ENCODE data around the gene CLIC3. TPM values are rescaled to one million over a fixed set of nuclear protein-coding genes. Genes with fewer than 3 reads are reported as not detected.

Gene CLIC3
- total RNA-seq, 1 donor, result 2.5 TPM

- peak; percentile 86 for DNase-seq (ENCODE audit: insufficient read length, low spot score, missing footprints)
Measured at GRCh38 chr9:136950656-136951276, 45.6 kb downstream of the CLIC3 start.

GRCh38 chr9:136949817-136950655 lies 46.3 kb downstream of the CLIC3 start:
- Histone ChIP-seq H3K36me3 (ENCODE audit: insufficient read depth, low read length) (no peaks in the 10 kb centered on the region), H3K79me2 (ENCODE audit: insufficient read depth, low read length) (no peaks in the 10 kb centered on the region), H2AFZ (ENCODE audit: low read length) (peak overlapping the region; percentile 93), H3K27me3 (ENCODE audit: insufficient read depth, low read length) (no peaks in the 10 kb centered on the region), H3K4me3 (ENCODE audit: insufficient read depth, low read length) (peak overlapping the region; percentile 79), H3K9me3 (ENCODE audit: low read depth, low read length) (no peaks in the 10 kb centered on the region), H3K4me1 (ENCODE audit: insufficient read depth, low read length) (peaks cover 8% of the 10 kb centered on the region), H3K4me2 (ENCODE audit: insufficient read depth, low read length) (peak overlapping the region; percentile 90), H3K27ac (ENCODE audit: low read depth, low read length) (no peak overlapping the region), H4K20me1 (ENCODE audit: insufficient read depth, low read length) (no peaks in the 10 kb centered on the region)
- TF ChIP-seq CTCF (IDR thresholded peaks at IDR 0.05; ENCODE audit: extremely low read depth, low read depth, low read length), result no peak
- DNase-seq (ENCODE audit: insufficient read length, low spot score, missing footprints), result peak; percentile 100

More at GRCh38 chr9:136950656-136951276, 45.6 kb downstream of the CLIC3 start:
- Histone ChIP-seq H3K79me2 (ENCODE audit: insufficient read depth, low read length) (no peaks in the 10 kb centered on the region), H3K27me3 (ENCODE audit: insufficient read depth, low read length) (no peaks in the 10 kb centered on the region), H3K4me2 (ENCODE audit: insufficient read depth, low read length) (peak overlapping the region; percentile 90), H3K4me1 (ENCODE audit: insufficient read depth, low read length) (peaks cover 8% of the 10 kb centered on the region), H2AFZ (ENCODE audit: low read length) (peak overlapping the region; percentile 93), H4K20me1 (ENCODE audit: insufficient read depth, low read length) (no peaks in the 10 kb centered on the region), H3K27ac (ENCODE audit: low read depth, low read length) (no peak overlapping the region), H3K36me3 (ENCODE audit: insufficient read depth, low read length) (no peaks in the 10 kb centered on the region), H3K4me3 (ENCODE audit: insufficient read depth, low read length) (peak overlapping the region; percentile 79), H3K9me3 (ENCODE audit: low read depth, low read length) (no peaks in the 10 kb centered on the region)
- no peak for TF ChIP-seq CTCF (IDR thresholded peaks at IDR 0.05; ENCODE audit: extremely low read depth, low read depth, low read length)

GRCh38 chr9:136949239-136949816 lies 47.0 kb downstream of the CLIC3 start:
- peak overlapping the region; percentile 59 for H2AFZ ChIP-seq (ENCODE audit: low read length)
- no peak for TF ChIP-seq CTCF (IDR thresholded peaks at IDR 0.05; ENCODE audit: extremely low read depth, low read depth, low read length)
- H3K9me3 ChIP-seq (ENCODE audit: low read depth, low read length), result no peaks in the 10 kb centered on the region
- H4K20me1 ChIP-seq (ENCODE audit: insufficient read depth, low read length), result no peaks in the 10 kb centered on the region
- peak overlapping the region; percentile 90 for H3K4me2 ChIP-seq (ENCODE audit: insufficient read depth, low read length)
- H3K79me2 ChIP-seq (ENCODE audit: insufficient read depth, low read length), result no peaks in the 10 kb centered on the region
- no peaks in the 10 kb centered on the region for H3K27me3 ChIP-seq (ENCODE audit: insufficient read depth, low read length)
- peak overlapping the region; percentile 79 for H3K4me3 ChIP-seq (ENCODE audit: insufficient read depth, low read length)
- H3K27ac ChIP-seq (ENCODE audit: low read depth, low read length), result no peak overlapping the region
- DNase-seq (ENCODE audit: insufficient read length, low spot score, missing footprints), result peak; percentile 62
- peaks cover 11% of the 10 kb centered on the region for H3K4me1 ChIP-seq (ENCODE audit: insufficient read depth, low read length)
- H3K36me3 ChIP-seq (ENCODE audit: insufficient read depth, low read length), result no peaks in the 10 kb centered on the region
